Measurements from ENCODE around the gene FDX1.
A peak's percentile ranks its signal among the peaks of the same experiment; 100 is the strongest.

FDX1 gene

GRCh38 chr11:110431051-110431672 lies 1.4 kb downstream of the FDX1 start:
- peak; percentile 4 for DNase-seq (ENCODE audit: low spot score)

- DNase-seq (ENCODE audit: low spot score), result no peak
These were observed 1.9 kb downstream of the FDX1 start for GRCh38 chr11:110431674-110432073.

DNA sequence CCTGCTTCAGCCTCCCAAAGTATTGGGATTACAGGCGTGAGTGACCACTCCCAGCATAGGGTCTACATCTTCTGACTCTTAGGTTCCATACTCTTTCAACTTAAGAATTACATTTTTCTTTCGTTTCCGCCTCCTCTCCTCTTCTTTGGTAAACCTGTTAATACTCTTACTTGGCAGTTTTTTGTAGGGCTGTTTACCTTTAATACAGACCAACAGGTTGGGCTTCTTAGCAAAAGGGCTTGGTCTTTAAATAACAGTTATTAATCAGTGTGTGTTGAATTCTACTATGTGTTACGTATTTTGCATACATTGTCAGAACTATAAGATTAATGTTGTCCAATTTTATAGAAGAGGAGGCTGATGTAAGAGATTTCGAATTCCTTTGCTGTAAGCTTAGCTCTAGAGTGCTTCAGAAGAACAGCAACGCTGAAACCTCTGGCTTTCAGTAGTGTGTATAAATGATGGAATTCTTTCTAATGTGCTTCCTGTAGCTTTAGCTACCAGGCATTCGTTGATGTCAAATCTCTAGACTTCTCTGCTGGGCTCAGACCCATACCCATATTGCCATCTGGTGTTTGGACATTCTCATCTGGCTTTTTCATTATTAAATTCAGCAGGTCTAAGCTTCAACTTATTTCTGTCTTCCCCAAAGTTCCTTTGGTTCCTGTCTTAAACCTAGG lies 3.1 kb downstream of the FDX1 start:
- no peak for DNase-seq (ENCODE audit: low spot score)

DNA sequence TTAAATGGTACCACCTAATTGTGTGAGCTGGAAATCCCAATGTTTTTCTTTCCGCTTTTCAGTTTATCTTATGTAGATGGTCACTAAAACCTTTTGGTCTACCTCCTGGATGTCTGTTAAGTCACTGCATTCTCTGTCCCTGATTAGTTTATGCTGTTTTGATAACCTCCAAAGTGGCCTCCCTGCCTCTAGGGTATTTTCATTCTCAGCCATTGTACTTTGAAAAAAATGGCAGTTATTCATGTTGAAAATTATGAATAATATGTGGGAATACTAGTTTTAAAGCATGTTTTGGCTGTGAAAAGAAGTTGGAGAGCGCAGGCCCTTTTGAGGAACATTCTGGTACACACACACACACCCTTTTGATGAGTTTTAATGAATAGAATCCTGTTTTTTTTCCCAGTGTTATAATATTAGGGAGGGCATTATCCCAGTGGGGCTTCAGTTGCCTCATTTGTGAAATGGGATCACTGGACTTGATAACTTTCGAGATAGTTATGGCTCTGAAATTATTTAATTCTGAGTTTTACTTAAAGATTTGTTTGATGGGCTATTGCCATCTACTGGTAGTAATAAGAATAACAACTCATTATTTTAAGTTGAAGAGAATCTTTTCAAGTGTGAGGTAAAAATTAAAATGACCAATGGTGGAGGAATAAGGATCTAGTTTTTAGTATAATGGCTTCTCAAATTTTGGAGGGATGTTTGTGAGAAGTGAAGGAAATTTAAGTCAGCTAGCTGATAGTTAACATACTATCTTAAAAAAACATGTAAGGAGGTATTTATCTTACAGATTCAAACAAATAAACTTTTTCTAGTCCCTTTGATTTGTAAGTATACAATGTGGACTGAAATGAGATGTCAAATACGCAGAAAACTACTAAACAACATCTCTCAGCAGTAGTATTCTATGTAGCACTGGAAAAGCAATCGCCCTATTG lies 3.9 kb downstream of the FDX1 start:
- no peak for DNase-seq (ENCODE audit: low spot score)

DNA sequence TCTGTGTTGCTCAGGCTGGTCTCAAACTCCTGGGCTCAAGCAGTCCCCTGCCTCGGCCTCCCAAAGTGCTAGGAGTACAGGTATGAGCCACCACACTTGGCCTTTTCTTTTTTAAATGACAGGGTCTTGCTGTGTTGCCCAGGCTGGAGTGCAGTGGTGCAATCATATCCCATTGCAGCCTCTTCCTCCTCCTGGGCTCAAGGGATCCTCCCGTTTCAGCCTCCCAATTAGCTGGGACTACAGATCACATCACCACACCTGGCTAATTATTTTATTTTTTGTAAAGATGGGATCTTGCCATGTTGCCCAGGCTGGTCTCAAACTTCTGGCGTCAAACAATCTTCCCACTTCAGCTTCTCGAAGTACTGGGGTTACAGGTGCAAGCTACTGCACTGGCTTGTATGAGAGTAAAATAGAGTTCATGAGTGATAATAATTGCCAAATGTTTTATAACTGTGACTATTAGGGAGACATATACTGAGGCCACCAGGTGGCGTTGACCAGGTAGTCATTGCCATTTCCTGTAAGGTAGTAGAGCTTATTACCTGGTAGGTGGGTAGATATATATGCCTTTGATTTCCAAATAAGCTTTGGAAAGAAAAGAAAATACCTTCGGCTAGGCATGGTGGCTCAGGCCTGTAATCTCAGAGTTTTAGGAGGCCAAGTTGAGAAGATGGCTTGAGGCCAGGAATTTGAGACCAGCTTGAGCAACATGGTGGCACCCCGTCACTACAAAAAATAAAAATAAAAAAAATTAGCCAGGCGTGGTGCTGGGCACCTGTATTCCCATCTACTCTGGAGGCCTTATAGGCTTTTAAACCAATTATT lies 5.4 kb downstream of the FDX1 start:
- peak; percentile 34 for DNase-seq (ENCODE audit: low spot score)

DNA sequence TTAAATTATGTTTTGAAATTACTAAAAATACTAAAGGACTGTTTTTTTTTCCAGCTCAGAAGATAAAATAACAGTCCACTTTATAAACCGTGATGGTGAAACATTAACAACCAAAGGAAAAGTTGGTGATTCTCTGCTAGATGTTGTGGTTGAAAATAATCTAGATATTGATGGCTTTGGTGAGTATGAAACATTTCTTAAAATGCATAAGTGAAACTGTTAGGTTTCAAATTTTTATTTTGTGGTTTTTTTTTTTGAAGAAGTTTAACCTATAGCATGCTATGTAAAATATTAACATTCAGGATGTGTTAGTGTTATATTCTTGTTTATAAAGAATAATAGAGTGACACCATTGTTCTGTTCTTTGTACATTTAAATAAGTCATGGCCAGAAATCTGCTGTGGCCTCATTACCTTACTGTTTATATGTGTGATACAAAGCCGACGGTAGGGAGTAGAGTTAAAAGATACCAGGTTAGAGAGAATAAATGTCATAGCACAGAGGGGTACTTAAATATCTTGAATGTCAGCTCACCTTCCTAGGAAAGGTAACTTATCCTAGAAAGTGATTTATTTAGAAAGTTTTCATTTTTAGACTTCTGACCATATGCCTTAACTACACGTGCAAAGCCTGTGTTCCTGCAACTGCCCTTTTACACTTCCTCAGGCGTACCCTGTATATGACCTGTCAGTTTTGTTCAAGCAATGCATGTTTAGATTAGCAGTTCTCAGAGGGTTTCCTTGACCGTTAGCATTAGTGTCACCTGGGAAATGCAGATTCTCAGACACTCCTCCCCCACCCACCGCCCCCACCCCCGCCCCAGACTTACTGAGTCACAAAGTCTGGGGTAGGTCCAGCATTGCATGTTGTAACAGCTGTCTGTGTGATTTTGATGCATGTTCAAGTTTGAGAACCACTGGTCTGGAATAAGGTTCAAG lies 6.3 kb downstream of the FDX1 start:
- DNase-seq (ENCODE audit: low spot score), result no peak

- no peak for DNase-seq (ENCODE audit: low spot score)
These were observed 8.3 kb downstream of the FDX1 start for GRCh38 chr11:110438017-110438416.

DNA sequence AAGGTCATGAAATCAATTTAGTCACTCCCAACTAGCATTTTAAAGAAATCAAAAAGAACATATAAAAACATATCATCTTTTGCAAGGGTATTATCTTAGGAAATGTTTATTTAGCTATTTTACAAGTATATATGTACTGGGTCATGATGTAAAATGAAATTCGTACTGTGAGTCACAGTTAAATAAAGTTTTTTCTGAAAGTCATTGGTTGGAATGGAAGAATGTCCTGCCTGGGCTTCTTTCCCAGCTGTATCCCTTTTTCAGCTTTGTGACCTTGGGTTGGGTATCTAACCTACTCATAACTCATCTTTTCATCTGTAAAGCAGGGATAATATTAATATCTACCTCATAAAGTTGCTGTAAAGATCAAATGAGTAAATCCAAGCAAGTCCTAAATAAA lies 15.7 kb downstream of the FDX1 start:
- no peak for DNase-seq (ENCODE audit: low spot score)

DNA sequence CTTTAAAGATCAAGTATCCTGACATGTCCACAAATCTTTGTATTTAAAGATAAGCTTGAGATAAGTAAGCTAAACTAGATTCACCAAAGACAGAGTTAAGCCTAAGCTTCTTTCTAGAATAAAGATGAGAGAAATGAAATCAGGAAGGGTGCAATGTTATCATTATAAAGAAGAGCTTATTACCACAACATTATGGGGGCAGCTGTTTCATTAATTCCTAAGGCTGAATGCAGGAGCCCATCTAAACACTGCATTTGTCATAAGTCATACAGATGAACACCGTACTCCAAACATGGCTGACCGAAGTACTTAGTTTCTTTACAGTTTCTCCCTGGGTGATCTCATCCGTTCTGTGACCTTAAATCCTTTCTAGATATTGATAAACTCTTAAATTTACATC lies 16.3 kb downstream of the FDX1 start:
- DNase-seq (ENCODE audit: low spot score), result no peak

DNA sequence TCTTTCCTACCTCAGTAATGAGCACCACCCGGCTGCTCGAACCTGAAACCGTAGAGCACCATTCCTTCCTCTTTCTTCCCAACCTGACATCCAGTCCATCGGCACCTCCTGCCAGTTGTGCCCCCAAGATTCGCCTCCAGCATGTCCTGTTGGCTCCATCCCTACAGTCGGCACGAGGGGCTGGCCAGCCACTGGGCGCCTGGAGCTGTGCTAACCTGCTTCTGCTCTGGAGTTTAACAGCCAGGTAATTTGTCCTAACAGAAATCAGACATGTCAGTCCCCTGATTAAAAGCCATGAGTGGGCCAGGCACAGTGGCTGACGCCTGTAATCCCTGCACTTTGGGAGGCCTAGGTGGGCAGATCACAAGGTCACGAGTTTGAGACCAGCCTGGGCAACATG lies 16.8 kb downstream of the FDX1 start:
- DNase-seq (ENCODE audit: low spot score), result no peak

DNA sequence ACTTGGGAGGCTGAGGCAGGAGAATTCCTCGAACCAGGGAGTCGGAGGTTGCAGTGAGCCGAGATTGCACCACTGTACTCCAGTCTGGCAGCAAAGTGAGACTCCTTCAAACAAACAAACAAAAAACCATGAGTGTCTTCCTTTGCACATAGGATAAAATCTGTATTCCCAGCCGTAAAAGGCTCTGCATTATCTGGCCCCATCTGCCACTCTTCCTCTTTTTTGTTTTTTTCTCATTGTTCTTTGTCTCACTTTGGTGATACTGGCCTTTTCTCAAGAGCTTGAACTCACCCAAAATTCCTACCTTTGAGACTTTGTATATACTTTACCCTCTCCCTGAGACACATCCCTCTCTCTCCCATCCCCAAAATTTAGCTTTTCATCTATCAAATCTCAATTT lies 17.6 kb downstream of the FDX1 start:
- DNase-seq (ENCODE audit: low spot score), result no peak

DNA sequence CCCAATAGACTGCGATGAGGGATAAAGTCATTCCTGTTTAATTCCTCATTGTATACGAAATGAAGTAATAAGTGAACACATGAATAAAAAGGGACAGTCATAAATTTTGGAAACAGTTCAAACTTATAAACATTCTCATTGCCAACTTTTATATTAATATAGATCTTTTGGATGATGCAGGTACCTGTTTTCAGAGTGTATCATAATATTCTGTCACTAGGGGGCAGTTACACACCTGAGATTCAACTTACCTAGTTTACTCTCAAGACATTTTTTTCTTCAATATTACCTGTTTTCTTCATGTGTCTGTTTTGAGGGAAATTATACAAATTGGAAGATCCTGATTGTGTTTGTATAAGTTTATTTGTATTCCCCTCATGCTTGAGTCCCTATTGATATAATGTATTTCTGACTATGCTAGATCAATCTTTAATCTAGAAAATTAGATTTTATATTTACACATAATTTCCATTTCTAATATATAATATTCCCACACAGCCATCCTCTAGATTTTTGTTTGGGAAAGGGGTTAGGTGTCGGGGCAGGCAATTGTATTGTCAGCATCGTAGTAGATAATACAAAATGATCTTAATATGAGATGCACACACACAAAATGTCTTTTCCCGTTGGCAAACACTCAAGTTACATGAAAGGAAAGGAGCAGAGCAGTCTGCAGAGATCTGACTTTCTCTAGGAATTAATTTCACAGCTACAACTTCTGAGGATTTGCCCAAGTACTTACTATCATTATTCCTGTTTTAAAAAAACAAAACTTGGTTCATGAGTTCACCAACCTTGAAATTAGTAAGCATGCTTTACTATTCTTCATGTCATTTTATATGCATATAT lies 18.4 kb downstream of the FDX1 start:
- DNase-seq (ENCODE audit: low spot score), result no peak

DNA sequence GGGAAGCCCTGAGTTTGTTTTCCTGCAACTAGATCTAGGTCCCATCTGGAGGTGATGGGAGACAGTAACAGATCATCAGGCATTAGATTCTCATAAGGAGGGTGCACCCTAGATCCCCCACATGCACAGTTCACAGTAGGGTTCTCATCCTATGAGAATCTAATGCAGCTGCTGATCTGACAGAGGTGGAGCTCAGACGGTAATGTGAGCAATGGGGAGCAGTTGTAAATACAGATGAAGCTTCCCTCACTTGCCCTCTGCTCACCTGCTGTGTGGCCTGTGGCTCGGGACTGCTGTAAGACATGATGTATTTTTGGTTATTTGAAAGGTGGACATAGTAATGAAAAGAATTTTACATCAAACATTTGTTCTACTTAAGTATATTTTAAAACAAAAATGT lies 20.5 kb downstream of the FDX1 start:
- DNase-seq (ENCODE audit: low spot score), result no peak

- DNase-seq (ENCODE audit: low spot score), result no peak
These were observed 23.0 kb downstream of the FDX1 start for GRCh38 chr11:110452720-110453119.

GRCh38 chr11:110453684-110454354 lies 24.1 kb downstream of the FDX1 start:
- no peak for DNase-seq (ENCODE audit: low spot score)

GRCh38 chr11:110454609-110455008 lies 24.9 kb downstream of the FDX1 start:
- DNase-seq (ENCODE audit: low spot score), result no peak

DNA sequence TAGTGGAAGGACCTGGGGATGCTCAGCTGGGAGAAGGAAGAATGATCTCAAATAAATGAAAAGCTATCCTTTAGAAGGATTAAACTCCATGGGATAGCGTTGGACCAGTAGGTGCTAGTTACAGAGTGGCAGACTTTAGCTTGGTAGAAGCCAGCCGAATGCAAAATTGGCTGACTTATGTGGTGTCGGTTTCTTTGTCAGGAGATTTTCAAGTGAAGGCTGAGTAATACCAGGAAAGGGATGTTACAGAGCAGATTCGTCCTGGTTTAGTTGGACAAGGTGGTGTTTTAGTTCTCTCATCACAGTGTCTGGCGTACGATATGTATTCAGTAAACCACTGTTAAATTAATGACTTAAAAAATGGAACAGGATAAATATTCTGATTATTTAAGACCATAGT lies 26.0 kb downstream of the FDX1 start:
- DNase-seq (ENCODE audit: low spot score), result no peak

GRCh38 chr11:110463153-110463552 lies 33.4 kb downstream of the FDX1 start:
- DNase-seq (ENCODE audit: low spot score), result no peak

DNA sequence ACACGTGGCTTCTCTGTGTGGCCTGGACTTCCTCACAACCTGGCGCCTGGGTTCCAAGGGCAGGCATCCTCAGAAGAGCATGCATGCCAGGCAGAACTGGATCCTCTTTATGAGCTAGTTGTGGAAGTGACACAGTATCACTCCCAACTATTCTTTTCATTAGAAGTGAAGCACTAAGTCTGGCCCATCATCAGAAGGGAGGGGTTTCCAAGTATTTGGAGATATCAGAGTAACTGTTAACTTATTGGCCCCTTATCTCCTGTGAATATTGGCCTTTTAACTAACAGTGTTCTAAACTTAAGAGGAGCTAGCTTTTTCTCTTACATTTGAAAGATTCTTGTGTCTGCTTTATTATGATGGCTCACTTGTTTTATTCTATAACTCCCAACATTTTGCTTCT lies 35.5 kb downstream of the FDX1 start:
- no peak for DNase-seq (ENCODE audit: low spot score)
